Medulla oblongata (tissue), 1 donor: Measurements from ENCODE around the gene FIP1L1.
A peak's percentile ranks its signal among the peaks of the same experiment; 100 is the strongest.
"Not testable (repeated sequence)": the region's sequence is repeated elsewhere in the genome, so short reads cannot be mapped to it uniquely, and the experiment has no call there.

Experiments used
- DNase-seq: peaks from one replicate; pipeline ENCODE4 v3.0.0-alpha.2; 2015; ENCODE audit errors: extremely low spot score

The FIP1L1 gene

GRCh38 chr4:53377319-53378170 is at the start of gene FIP1L1:
FIP1L1 (plus strand) TSS chr4:53377641; CDS start chr4:53377839, 198 bp downstream.
- peak; percentile 93 for DNase-seq

DNA sequence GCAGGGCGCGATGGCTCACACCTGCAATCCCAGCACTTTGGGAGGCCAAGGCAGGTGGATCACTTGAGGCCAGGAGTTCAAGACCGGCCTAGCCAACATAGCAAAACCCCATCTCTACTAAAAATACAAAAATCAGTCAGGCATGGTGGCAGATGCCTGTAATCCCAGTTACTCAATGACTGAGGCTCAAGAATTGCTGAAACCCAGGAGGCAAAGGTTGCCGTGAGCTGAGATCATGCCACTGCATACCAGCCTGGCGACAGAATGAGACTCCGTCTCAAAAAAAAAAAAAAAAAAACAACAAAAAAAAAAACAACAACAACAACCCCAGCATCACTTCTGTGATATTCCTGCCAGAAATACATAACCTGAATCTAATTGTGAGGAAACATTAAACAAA is 42.5 kb upstream of the FIP1L1 start:
- not testable (repeated sequence) for DNase-seq

DNA sequence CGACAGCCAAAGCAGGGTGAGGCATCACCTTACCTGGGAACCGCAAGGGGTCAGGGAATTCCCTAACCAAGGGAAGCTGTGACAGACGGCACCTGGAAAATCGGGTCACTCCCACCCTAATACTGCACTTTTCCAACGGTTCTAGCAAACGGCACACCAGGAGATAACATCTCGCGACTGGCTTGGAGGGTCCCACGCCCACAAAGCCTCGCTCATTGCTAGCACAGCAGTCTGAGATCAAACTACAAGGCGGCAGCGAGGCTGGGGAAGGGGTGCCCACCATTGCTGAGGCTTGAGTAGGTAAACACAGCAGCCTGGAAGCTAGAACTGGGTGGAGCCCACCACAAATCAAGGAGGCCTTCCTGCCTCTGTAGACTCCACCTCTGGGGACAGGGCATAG is 37.3 kb upstream of the FIP1L1 start:
- not testable (repeated sequence) for DNase-seq

- DNase-seq = not testable (repeated sequence)
These were observed 31.0 kb upstream of the FIP1L1 start for GRCh38 chr4:53346392-53346791.

DNA sequence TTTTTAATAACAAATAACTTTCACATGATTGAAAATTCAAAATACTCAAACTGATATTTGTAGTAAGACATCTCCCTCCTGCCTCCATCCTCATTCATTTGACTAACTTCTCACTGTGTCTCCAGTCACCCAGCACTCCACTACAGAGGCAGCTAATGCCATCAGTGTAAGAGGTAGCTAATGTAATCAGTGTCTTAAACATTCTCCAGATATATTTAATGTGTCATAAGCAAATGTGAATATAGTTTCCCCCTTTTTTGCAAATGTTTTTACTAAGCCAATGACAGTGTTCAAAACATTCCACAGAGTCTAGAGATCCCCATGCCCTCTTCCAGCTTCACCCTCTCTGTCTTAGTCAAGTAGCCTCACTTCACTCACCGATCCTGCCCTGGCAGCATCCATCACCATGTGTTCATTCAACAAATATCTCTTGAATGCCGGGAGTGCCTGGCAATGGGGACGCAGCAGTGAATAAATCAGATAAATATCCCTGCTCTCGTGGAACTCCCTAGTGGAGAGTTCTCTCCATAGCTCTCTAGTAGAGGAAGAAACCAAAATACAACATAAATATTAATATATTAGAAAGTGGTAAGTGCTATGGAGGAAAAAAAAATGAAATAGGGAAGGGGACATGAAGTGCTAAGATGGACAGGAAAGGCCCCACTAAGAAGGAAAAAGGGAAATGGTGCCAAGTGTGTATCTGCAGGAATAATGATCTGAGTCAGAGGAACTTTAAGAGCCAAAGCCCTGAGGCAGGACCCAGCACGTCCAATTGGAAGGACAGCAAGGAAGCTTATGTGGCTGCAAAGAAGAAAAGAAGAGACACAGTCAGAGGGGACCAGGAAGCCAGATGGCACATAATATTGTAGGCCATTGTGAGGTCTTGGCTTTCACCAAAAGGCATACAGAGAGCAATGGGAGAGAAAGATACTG is 30.3 kb upstream of the FIP1L1 start:
- peak; percentile 18 for DNase-seq

- no peak for DNase-seq
These were observed 29.4 kb upstream of the FIP1L1 start for GRCh38 chr4:53348046-53348445.

DNA sequence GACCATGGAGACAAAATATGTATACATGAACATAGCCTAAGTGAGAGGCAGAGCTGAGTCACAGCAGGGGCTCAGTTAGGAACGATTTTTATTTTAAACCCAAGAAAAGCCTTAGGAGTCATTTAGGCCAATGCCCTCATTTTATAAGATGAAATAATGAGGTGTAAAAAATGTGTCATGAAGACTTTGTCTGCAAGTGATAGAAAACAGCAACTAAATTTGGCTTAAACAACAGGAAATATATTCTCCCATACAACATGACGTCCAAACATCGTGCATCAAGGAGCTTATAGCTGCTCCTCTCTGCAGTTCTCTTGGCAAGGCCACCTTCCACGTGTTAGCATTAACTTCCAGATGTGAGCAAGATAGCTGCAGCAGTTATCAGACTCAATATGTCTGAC is 28.4 kb upstream of the FIP1L1 start:
- no peak for DNase-seq

DNA sequence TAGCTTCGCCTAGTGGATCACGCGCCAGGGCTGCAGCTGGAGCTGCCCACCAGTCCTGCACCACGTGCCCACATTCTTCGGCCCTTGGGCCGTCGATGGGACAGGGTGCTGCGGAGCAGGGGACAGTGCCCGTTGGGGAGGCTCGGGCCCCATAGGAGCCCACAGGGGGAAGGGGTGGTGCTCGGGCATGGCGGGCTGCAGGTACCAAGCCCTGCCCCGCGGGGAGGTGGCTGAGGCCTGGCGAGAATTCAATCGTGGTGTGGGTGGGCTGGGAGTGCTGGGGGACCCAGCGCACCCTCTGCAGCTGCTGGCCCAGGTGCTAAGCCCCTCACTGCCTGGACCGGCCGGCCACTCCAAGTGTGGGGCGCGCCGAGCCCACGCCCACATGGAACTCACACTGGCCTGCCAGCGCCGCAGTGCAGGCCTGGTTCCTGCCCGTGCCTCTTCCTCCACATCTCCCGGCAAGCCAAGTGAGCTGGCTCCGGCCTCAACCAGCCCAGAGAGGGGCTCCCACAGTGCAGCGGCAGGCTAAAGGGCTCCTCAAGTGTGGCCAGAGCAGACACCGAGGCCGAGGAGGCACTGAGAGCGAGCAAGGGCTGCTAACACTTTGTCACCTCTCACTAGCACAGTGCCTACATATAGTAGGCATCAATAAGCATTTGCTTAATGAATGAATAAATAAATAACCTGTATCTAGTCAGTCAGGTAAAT is 23.3 kb upstream of the FIP1L1 start:
- no peak for DNase-seq

- DNase-seq = no peak
These were observed 21.4 kb upstream of the FIP1L1 start for GRCh38 chr4:53355930-53356521.

DNA sequence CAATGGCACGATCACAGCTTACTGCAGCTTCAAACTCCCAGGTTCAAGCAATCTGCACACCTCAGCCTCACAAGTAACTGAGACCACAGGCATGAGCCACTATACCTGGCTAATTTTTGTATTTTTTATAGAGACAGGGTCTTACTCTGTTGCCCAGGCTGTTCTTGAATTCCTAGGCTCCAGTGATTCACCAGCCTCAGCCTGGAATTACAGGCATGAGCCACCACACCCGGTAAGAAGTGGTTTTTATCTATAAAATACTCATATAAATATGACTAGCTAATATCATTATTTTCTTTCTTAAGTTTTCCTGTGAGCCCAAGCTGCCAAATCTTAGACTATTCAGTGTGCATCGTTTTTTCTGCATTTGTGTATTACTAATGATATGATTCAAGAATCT is 16.0 kb upstream of the FIP1L1 start:
- DNase-seq = no peak

DNA sequence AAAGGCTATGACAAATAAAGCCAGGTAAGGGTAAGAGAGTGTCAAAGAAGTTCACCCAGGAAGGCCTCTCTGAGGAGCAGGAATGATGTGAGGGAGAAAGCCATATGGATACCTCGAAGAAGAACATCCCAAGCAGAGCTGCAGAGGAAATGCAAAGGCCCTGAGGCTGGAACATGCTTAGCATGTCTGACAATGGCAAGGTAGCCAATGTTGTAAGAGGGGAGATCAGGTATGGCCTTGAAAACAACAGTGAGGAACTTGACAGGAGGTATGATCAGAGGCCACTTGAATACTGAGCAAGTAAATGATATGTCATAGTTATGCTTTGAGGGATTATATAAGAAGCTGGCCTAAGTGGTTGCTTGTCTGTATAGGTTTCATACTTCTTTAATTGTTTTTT is 15.3 kb upstream of the FIP1L1 start:
- DNase-seq = no peak

DNA sequence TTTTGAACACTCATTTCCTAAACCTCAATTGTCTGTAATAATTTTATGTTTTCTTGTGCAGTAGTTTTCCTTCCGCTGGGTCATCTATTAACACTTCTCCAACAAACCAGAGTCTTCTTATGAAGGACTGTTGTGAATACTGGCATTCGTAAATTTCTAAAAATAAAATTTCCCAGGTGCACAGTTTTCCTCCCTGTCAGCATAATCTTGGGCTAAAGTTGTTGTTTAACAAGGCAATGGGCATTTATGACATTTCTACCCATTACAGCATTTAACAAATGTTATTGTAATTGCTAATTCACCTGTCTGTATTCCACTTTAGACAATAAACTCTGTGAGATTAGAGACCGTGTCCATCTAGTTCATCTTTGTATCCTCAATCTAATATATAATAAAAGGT is 12.8 kb upstream of the FIP1L1 start:
- no peak for DNase-seq

GRCh38 chr4:53365121-53365485 is 12.3 kb upstream of the FIP1L1 start:
- DNase-seq = no peak

GRCh38 chr4:53365486-53366300 is 11.7 kb upstream of the FIP1L1 start, which contains the start of gene SCFD2:
SCFD2 (minus strand) TSS chr4:53366061.
- DNase-seq = peak; percentile 99

- DNase-seq = no peak
These were observed 11.1 kb upstream of the FIP1L1 start for GRCh38 chr4:53366301-53366716.

- DNase-seq = no peak
These were observed 9.7 kb upstream of the FIP1L1 start for GRCh38 chr4:53367721-53368120.

DNA sequence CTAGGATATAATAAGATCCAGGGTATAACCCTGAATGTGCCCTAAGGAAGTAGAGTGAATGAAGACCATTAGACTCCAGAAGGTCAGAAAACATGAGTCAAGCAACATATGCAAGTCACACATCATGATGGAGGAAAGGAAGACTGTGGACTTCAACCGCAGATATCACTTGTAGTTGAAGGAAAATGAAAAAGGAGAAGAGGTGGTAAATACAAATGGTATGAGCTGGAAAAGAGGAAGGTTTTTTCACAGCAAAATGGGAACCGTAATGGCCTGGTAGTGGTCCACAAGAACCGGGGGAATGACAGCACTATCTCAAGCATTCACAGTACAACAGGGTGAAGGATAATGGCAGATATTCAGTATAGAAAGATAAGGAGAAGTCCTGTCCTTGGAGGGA is 6.4 kb upstream of the FIP1L1 start:
- DNase-seq = no peak

GRCh38 chr4:53371843-53372521 is 5.5 kb upstream of the FIP1L1 start:
- DNase-seq = no peak

- no peak for DNase-seq
These were observed 2.6 kb upstream of the FIP1L1 start for GRCh38 chr4:53374777-53375258.

GRCh38 chr4:53376900-53377299 is 541 bp upstream of the FIP1L1 start:
- peak; percentile 8 for DNase-seq
